Liver (tissue), 3 donors: ENCODE data around the gene EGF.

Experiments used
- CTCF ChIP-seq: fragments of 150-350 bp; IDR thresholded peaks from 2 replicates; pipeline ENCODE4 v1.5.1; 2017; ENCODE audit warnings: improper control_type of control experiment, low read depth, low read length; ENCODE audit not compliant: missing input control
- EGR1 ChIP-seq, 2 donors: IDR thresholded peaks; 2 replicates each; pipeline ENCODE4 v1.6.1; 2016 to 2018; ENCODE audit warnings: antibody characterized with exemption in 2 of 2, low read depth in 2 of 2
- FOXA1 ChIP-seq: IDR thresholded peaks from 2 replicates; pipeline ENCODE4 v1.6.1; 2016; ENCODE audit warnings: antibody characterized with exemption
- JUND ChIP-seq, 2 donors: IDR thresholded peaks; 2 replicates each; pipeline ENCODE4 v1.6.1; 2016; ENCODE audit warnings: antibody characterized with exemption in 2 of 2
- MAX ChIP-seq: IDR thresholded peaks from 2 replicates; pipeline ENCODE4 v1.6.1; 2016; ENCODE audit warnings: antibody characterized with exemption
- RAD21 ChIP-seq, 2 donors: IDR thresholded peaks; 2 replicates each; pipeline ENCODE4 v1.6.1; 2016; ENCODE audit warnings: antibody characterized with exemption in 2 of 2, mild to moderate bottlenecking in 2 of 2
- SP1 ChIP-seq: IDR thresholded peaks from 2 replicates; pipeline ENCODE4 v1.6.1; 2018; ENCODE audit warnings: antibody characterized with exemption, mild to moderate bottlenecking
- TAF1 ChIP-seq: conservative IDR thresholded peaks from 2 replicates; pipeline ENCODE4 v1.6.1; 2016; ENCODE audit warnings: antibody characterized with exemption, mild to moderate bottlenecking
- YY1 ChIP-seq: IDR thresholded peaks from 2 replicates; pipeline ENCODE4 v1.6.1; 2016; ENCODE audit warnings: antibody characterized with exemption, mild to moderate bottlenecking
- TF ChIP-seq, protein P1 (sequence below): IDR thresholded peaks from 2 replicates; pipeline ENCODE4 v1.6.1; 2016; ENCODE audit warnings: antibody characterized with exemption
- donor health status: healthy.
- donor health status: healthy.

DNA sequence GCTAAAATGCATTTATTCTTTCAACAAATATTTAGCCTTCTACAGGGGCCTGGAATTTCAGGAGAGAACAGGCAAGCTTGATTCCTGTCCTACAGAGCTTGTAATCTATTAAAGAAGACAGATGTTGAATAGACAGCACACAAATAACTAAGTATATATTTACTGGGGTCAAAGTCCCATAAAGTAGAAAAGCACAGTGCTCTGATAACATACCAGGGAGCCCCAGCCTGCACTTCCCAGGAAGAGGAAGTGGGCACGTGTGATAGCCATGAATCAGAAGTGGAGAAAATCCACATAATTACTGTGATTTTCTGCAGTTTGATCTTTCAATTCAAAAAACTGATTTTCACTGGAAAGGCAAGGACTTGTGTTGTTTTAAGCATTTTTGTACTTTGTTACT lies 129.1 kb downstream of the EGF start:
- TF ChIP-seq TAF1 (no peak), JUND (IDR thresholded peaks at IDR 0.05) (no peak), YY1 (no peak), RAD21 (IDR thresholded peaks at IDR 0.05) (peak in 1 of 2 donors; percentile 25), CTCF (no peak), MAX (no peak), FOXA1 (no peak), SP1 (peak; percentile 59), EGR1 (IDR thresholded peaks at IDR 0.05; ENCODE audit: low read depth in 2 of 2) (peak in 1 of 2 donors; percentile 58)
- TF ChIP-seq, protein P1, sequence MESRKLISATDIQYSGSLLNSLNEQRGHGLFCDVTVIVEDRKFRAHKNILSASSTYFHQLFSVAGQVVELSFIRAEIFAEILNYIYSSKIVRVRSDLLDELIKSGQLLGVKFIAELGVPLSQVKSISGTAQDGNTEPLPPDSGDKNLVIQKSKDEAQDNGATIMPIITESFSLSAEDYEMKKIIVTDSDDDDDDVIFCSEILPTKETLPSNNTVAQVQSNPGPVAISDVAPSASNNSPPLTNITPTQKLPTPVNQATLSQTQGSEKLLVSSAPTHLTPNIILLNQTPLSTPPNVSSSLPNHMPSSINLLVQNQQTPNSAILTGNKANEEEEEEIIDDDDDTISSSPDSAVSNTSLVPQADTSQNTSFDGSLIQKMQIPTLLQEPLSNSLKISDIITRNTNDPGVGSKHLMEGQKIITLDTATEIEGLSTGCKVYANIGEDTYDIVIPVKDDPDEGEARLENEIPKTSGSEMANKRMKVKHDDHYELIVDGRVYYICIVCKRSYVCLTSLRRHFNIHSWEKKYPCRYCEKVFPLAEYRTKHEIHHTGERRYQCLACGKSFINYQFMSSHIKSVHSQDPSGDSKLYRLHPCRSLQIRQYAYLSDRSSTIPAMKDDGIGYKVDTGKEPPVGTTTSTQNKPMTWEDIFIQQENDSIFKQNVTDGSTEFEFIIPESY, result no peak
